Neural progenitor cell (in vitro differentiated cells): ENCODE results near the gene TCF23.
"Not testable (repeated sequence)": the region's sequence is repeated elsewhere in the genome, so short reads cannot be mapped to it uniquely, and the experiment has no call there.

Experiments
- EZH2 ChIP-seq: fragments of 200-600 bp; sonication (generic); IDR thresholded peaks from 2 replicates; pipeline ENCODE4 v1.6.1; 2017; ENCODE audit warnings: antibody characterized with exemption, mild to moderate bottlenecking, moderate library complexity
- EZH2phosphoT487 ChIP-seq: fragments of 200-600 bp; sonication (generic); IDR thresholded peaks from 2 replicates; pipeline ENCODE4 v1.6.1; 2017; ENCODE audit warnings: antibody characterized with exemption
- TF ChIP-seq, protein P1 (sequence below): fragments of 200-600 bp; sonication (generic); IDR thresholded peaks from 2 replicates; pipeline ENCODE4 v1.5.1; 2017; ENCODE audit warnings: antibody characterized with exemption, mild to moderate bottlenecking

DNA sequence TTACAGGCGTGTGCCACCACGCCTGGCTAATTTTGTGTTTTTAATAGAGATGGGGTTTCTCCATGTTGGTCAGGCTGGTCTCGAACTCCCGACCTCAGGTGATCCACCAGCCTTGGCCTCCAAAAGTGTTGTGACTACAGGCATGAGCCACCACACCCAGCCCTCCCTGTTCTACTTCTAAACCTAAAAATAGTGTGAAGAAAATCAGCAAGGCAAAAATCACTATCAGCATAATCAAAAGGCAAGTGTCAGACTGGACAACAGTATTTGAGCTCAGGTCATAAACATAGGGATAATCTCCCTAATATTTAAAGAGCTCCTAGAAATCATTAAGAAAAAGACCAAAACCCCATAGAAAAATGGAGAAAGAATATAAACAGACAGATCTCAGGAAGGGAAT lies 27.0 kb downstream of the TCF23 start:
- TF ChIP-seq, protein P1, sequence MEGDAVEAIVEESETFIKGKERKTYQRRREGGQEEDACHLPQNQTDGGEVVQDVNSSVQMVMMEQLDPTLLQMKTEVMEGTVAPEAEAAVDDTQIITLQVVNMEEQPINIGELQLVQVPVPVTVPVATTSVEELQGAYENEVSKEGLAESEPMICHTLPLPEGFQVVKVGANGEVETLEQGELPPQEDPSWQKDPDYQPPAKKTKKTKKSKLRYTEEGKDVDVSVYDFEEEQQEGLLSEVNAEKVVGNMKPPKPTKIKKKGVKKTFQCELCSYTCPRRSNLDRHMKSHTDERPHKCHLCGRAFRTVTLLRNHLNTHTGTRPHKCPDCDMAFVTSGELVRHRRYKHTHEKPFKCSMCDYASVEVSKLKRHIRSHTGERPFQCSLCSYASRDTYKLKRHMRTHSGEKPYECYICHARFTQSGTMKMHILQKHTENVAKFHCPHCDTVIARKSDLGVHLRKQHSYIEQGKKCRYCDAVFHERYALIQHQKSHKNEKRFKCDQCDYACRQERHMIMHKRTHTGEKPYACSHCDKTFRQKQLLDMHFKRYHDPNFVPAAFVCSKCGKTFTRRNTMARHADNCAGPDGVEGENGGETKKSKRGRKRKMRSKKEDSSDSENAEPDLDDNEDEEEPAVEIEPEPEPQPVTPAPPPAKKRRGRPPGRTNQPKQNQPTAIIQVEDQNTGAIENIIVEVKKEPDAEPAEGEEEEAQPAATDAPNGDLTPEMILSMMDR: not testable (repeated sequence)
- TF ChIP-seq EZH2, EZH2phosphoT487: not testable (repeated sequence)
